Stimulated activated naive CD8-positive, alpha-beta T cell treated with anti-CD3 and anti-CD28 coated beads, Interleukin-15, amount 100 ng/mL, for 72 hours (primary cell): ENCODE data around the gene NRCAM.

ENCODE experiments used
- ATAC-seq: fragments of 150-1000 bp; cut with Tn5 transposase; 2 replicates; pipeline ENCODE4 v1.10.0; 2021; ENCODE audit warnings: mild to moderate bottlenecking, moderate library complexity
- DNase-seq, 2 donors: peaks; one replicate each; pipeline ENCODE4 v3.0.0; 2021 to 2022
- H3K27ac Mint-ChIP-seq, 2 donors: one replicate each; pipeline ENCODE4 v1.8.0; 2022; ENCODE audit warnings: mild to moderate bottlenecking in 2 of 2, mixed read lengths in 2 of 2, moderate library complexity in 2 of 2
- H3K27me3 Mint-ChIP-seq: one replicate; pipeline ENCODE4 v1.8.0; 2022; ENCODE audit warnings: mixed read lengths
- H3K4me1 Mint-ChIP-seq: one replicate; pipeline ENCODE4 v1.8.0; 2022; ENCODE audit warnings: mild to moderate bottlenecking, mixed read lengths
- H3K4me3 Mint-ChIP-seq, 2 donors: one replicate each; pipeline ENCODE4 v1.8.0; 2022; ENCODE audit warnings: mild to moderate bottlenecking in 2 of 2, mixed read lengths in 2 of 2, moderate library complexity in 1 of 2
- H3K9me3 Mint-ChIP-seq, 2 donors: one replicate each; pipeline ENCODE4 v1.8.0; 2022; ENCODE audit warnings: mixed read lengths in 2 of 2

Gene NRCAM

DNA sequence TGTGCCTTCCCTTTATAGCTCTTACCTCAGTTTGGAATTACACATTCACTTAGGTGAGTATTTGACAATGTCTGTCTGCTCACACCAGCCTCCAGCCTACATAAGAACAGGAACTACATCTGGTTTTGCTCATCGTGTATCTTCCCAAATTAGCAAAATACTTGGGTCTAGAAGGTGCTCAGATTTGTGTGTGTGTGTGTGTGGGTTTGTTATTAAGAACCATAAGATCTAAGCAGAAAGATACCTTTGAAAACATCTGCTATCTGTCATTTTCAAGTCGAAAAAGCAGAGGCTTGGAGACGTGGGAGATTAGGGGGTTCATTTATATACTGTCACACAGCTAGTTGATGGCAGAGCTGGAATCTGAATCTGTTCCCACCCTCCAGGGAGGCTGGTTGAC lies 311.3 kb downstream of the NRCAM start:
- DNase-seq (no peak), ATAC-seq (no peak)
- Mint-ChIP-seq H3K27me3 (peaks cover 8% of the 10 kb centered on the region), H3K27ac (no peak overlapping the region), H3K9me3 (no peaks in the 10 kb centered on the region), H3K4me3 (no peak overlapping the region), H3K4me1 (peaks cover 19% of the 10 kb centered on the region)

DNA sequence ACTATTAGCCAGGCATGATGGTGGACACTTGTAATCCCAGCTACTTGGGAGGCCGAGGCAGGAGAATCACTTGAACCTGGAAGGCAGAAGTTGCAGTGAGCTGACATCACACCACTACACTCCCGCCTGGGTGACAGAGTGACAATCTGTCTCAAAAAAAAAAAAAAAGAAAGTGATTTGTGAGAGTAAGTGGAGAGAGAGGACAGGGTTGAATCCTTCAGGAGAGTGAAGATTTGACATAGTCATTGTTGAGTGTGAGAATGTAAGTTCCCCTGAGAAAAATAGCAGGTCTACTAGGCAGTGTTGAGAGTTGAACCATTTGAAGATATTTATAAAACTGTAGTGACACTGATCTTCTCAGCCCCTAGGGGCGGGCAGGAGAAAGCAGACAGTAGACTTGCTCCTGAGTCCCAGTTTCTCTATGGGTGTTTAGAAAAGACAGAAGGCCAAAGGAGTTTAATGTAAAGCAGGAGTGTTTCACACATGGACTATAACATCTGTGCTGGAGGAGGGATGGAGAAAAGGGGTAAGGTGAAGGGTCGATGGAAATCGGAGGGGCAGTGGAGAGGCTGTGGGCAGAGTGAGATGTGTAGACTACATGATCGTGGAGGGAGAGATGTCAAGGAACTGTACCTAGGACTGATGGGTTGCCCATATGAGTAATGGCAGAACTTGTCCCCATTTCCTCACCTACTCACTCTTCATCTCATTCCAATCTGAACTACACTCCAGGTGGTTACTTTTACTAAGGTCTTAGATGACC lies 312.4 kb downstream of the NRCAM start:
- Mint-ChIP-seq H3K4me3 (no peak overlapping the region), H3K4me1 (peaks cover 28% of the 10 kb centered on the region), H3K27me3 (peaks cover 14% of the 10 kb centered on the region), H3K27ac (no peak overlapping the region), H3K9me3 (no peaks in the 10 kb centered on the region)
- ATAC-seq (peak; percentile 28), DNase-seq (no peak)

DNA sequence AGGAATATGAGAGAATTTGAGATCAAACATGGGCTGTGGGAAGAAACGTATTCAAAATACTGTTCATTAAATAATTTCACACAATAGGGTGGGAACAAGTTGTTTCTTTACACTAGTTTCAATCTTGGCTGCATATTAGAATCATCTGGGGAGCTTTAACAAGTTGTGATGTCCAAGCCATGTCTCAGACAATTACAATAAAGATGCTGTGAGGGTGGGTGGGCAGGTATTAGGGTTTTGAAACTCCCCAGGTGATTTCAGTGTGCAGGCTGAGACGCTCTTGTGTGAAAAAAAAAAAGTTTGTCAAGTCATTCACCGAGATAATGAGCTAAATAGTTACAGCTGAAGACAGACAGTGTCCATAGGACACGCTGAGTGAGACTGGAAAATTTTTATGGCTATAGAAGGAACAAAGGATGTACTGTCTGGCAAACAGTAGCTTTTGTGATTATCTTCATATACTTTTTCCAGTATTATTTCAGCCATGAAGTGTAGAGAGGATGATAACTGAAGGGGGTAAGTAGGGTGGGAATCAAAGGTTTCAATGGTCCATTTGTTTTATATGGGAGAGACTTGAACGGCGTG lies 313.5 kb downstream of the NRCAM start:
- ATAC-seq (no peak), DNase-seq (no peak)
- H3K9me3 Mint-ChIP-seq = peaks cover 2 to 3% of the 10 kb centered on the region in 2 donors
- H3K27ac Mint-ChIP-seq = peak overlapping the region in 1 of 2 donors; percentile 39
- H3K4me3 Mint-ChIP-seq = no peak overlapping the region
- H3K27me3 Mint-ChIP-seq = peaks cover 14% of the 10 kb centered on the region
- H3K4me1 Mint-ChIP-seq = peaks cover 38% of the 10 kb centered on the region

DNA sequence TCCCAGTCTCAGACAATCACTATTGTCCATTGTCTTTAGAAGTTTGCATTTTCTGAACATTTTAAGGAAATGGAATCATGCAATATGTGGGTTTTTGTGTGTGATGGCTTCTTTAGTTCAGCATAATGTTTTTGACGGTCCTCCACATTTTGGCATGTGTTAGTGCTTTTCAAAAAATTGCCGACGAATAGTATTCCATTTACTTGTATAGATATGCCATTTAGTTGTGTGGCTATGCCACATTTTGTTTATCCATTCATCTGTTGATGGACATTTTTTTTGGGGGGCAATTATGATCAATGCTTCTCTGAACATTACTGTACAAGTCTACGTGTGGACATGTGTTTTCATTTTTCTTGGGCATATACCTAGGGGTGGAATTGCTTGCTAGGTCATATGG lies 314.1 kb downstream of the NRCAM start:
- H3K4me3 Mint-ChIP-seq = no peak overlapping the region
- H3K27ac Mint-ChIP-seq = no peak overlapping the region
- peaks cover 44% of the 10 kb centered on the region for H3K4me1 Mint-ChIP-seq
- ATAC-seq (no peak), DNase-seq (no peak)
- H3K9me3 Mint-ChIP-seq = peaks cover 7 to 9% of the 10 kb centered on the region in 2 donors
- H3K27me3 Mint-ChIP-seq = peaks cover 14% of the 10 kb centered on the region

GRCh38 chr7:108140671-108141070 lies 315.6 kb downstream of the NRCAM start:
- no peak for ATAC-seq

DNA sequence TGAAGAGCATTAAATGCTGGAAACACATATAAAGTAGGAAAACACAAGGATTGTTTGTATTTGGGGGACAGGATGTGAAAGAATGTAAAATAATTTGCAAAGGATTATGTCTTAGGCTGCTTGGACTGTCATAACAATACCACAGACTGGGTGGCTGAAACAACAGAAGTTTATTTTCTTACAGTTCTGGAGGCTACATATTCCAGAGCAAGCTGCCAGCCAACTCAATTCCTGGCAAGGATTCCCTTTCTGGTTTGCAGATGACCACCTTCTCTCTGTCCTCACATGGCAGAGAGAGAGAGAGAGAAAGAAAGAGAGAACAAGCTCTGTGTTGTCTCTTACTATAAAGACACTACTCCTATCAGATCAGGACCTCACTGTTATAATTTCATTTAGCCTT lies 317.3 kb downstream of the NRCAM start:
- peaks cover 7 to 9% of the 10 kb centered on the region in 2 donors for H3K9me3 Mint-ChIP-seq
- peaks cover 14% of the 10 kb centered on the region for H3K27me3 Mint-ChIP-seq
- H3K4me3 Mint-ChIP-seq = no peak overlapping the region
- peaks cover 73% of the 10 kb centered on the region for H3K4me1 Mint-ChIP-seq
- no peak overlapping the region for H3K27ac Mint-ChIP-seq
- DNase-seq = no peak
- no peak for ATAC-seq

More at GRCh38 chr7:108140671-108141070, 315.6 kb downstream of the NRCAM start:
- Mint-ChIP-seq H3K4me1 (peaks cover 58% of the 10 kb centered on the region), H3K27ac (no peak overlapping the region), H3K9me3 (peaks cover 7 to 9% of the 10 kb centered on the region in 2 donors), H3K4me3 (no peak overlapping the region), H3K27me3 (peaks cover 14% of the 10 kb centered on the region)
- no peak for DNase-seq

- no peak for ATAC-seq
- peaks cover 14% of the 10 kb centered on the region for H3K27me3 Mint-ChIP-seq
- peaks cover 73% of the 10 kb centered on the region for H3K4me1 Mint-ChIP-seq
- no peak for DNase-seq
- H3K27ac Mint-ChIP-seq = no peak overlapping the region
- H3K9me3 Mint-ChIP-seq = peaks cover 7 to 9% of the 10 kb centered on the region in 2 donors
- H3K4me3 Mint-ChIP-seq = peak overlapping the region in 1 of 2 donors; percentile 16
Observed at GRCh38 chr7:108137993-108138392, 318.2 kb downstream of the NRCAM start.

- no peak for ATAC-seq
- Mint-ChIP-seq H3K27ac (no peak overlapping the region), H3K9me3 (peaks cover 7 to 9% of the 10 kb centered on the region in 2 donors), H3K4me3 (peak overlapping the region in 1 of 2 donors; percentile 10), H3K27me3 (peaks cover 14% of the 10 kb centered on the region), H3K4me1 (peaks cover 79% of the 10 kb centered on the region)
- DNase-seq = no peak
Observed at GRCh38 chr7:108137040-108137439, 319.2 kb downstream of the NRCAM start.

DNA sequence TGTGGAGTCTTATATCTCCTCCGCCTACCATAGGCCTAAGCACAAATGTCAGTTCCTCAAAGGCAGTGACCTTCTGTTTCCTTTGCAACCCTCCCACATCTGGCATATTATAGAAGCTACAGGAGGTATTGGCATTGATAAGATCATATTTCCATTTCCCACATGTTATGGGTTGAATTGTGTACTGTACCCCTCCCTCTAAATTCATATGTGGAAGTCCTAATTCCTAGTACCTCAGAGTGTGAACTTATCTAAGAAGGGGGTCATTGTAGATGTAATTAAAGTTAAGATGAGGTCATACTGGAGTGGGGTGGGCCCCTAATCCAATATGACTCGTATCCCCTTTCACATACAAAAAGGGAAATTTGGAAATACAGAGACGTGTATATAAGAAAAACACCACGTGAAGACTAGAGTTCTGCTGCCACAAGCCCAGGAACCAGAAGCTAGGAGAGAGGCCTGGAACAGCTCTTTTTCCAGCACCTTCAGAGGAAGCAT lies 320.0 kb downstream of the NRCAM start:
- Mint-ChIP-seq H3K27ac (peak overlapping the region; percentile 77 to 84), H3K4me1 (peaks cover 74% of the 10 kb centered on the region), H3K27me3 (peaks cover 14% of the 10 kb centered on the region), H3K9me3 (peaks cover 7 to 9% of the 10 kb centered on the region in 2 donors), H3K4me3 (peak overlapping the region; percentile 6 to 53)
- DNase-seq = no peak
- peak; percentile 63 for ATAC-seq

DNA sequence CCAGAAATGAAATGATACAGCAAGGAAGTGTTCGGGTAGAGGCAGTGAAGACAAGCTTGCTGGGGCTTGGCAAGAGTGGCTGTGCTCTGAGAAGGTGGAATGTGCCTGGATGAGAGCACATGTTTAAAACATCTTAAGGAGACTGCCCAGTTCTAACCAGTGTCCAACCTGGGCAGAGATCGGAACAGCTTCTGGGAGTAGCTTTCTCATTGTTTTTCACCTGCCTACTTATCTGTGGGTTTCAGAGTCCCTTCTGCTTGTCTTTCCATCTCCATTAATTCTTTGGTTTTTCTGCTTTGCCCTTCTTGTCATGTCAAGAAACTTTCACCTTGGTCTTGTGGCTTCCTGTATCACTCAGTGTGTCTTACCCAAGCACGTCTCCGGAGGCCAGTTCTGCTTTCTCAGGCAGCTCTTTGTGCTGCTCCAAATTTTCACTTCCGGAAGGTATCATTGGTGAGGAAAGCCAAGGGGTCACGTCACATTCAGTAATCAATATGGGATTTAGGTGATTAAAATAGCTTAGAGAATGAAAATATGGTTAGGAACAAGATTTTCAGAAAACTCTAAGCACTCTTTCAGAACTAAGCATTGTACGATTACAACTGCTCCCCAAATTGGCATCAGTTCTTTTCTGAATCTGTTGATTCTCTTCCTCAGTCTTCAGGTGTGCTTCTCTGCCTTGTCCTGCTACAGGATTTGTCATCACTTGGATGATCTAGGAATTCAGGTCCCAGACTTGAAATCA lies 320.6 kb downstream of the NRCAM start:
- peaks cover 7 to 9% of the 10 kb centered on the region in 2 donors for H3K9me3 Mint-ChIP-seq
- peak overlapping the region; percentile 60 to 84 for H3K27ac Mint-ChIP-seq
- ATAC-seq (peak; percentile 94), DNase-seq (peak; percentile 34 to 61)
- peak overlapping the region; percentile 6 to 53 for H3K4me3 Mint-ChIP-seq
- H3K4me1 Mint-ChIP-seq = peaks cover 72% of the 10 kb centered on the region
- H3K27me3 Mint-ChIP-seq = peaks cover 13% of the 10 kb centered on the region

DNA sequence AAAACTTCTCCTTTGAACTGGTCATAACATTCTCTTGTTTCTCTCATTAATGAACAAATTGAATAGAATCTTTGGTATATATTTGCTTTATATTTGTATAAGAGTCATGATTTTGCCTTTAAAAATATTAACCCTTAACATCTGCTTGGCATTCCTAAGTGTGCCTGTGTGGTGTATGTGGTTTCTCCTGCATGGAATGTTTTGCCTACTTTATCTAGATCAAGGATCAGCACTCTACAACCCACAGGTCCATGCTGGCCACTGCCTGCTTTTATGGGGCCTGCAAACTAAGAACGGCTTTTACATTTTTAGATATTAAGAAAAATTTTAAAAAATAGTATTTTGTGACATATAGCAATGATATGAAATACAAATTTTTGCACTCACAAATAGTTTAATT lies 321.8 kb downstream of the NRCAM start:
- peaks cover 10% of the 10 kb centered on the region for H3K27me3 Mint-ChIP-seq

DNA sequence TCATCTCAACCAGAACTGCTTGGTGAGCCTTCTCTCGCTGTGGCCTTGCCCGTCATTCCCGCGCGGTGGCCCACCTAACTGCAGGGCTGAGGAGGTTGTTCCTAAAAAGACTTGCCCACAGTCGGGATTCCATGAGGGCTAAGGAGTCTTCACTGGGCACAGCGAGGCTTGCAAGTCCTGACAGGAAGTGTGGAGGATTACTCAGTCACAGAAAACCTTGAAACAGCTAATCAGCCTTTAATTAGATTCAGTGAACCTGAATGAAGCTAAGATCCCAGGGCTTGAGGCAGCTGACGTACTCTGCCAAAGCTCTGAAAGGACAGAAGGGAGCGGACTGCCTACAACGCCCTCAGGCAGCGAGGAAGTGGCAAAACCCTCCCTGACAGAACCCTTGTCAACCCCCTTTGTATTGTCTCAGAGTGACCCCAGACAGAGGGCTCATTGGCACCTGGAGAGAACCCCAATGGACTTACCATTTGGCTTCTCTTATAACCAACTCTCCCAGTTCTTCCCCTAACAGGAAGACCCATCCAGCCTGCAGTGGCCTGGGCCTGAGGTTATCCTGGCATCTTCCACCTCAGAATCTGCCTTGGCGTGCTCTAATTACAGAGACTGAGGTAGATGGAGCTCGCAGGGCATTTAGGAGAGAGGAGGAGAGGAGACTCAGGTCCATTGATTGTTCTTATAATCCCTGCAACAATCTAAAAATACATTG lies 323.5 kb downstream of the NRCAM start:
- no peak for ATAC-seq
- H3K4me3 Mint-ChIP-seq = no peak overlapping the region

More for the DNA sequence above, 321.8 kb downstream of the NRCAM start:
- no peak overlapping the region for H3K27ac Mint-ChIP-seq
- H3K4me1 Mint-ChIP-seq = peaks cover 61% of the 10 kb centered on the region
- no peak for ATAC-seq
- no peak overlapping the region for H3K4me3 Mint-ChIP-seq
- no peak for DNase-seq
- H3K9me3 Mint-ChIP-seq = peaks cover 7 to 9% of the 10 kb centered on the region in 2 donors

GRCh38 chr7:108130261-108130660 lies 326.0 kb downstream of the NRCAM start, which contains the start of gene LAMB4:
Gene LAMB4 (minus strand): TSS chr7:108130361. CDS start chr7:108123164, 7,197 bp downstream.
- H3K4me1 Mint-ChIP-seq = peaks cover 23% of the 10 kb centered on the region
- H3K27ac Mint-ChIP-seq = no peak within 1 kb of the TSS
- peaks cover 9% of the 10 kb centered on the region for H3K27me3 Mint-ChIP-seq
- DNase-seq = no peak
- ATAC-seq = no peak
- H3K9me3 Mint-ChIP-seq = no peaks in the 10 kb centered on the region
- no peak within 1 kb of the TSS for H3K4me3 Mint-ChIP-seq

More for the DNA sequence above, 323.5 kb downstream of the NRCAM start:
- Mint-ChIP-seq H3K27ac (peak overlapping the region in 1 of 2 donors; percentile 62), H3K9me3 (peaks cover 4 to 5% of the 10 kb centered on the region in 2 donors), H3K4me1 (peaks cover 46% of the 10 kb centered on the region), H3K27me3 (peaks cover 9% of the 10 kb centered on the region)
- DNase-seq = no peak

GRCh38 chr7:108129018-108129965 lies 326.9 kb downstream of the NRCAM start:
- DNase-seq = no peak
- Mint-ChIP-seq H3K9me3 (no peaks in the 10 kb centered on the region), H3K27me3 (peaks cover 9% of the 10 kb centered on the region), H3K27ac (no peak overlapping the region), H3K4me3 (no peak overlapping the region), H3K4me1 (peaks cover 14% of the 10 kb centered on the region)
- no peak for ATAC-seq
